Common myeloid progenitor, CD34-positive (primary cell): Measurements from ENCODE around the gene VDR.

Experiments
- CTCF ChIA-PET: fragments of 350-600 bp; sonication (Branson Sonifier 250); formaldehyde crosslinking; loops from one replicate; lab custom pipeline; 2021; ENCODE audit warnings: antibody characterized with exemption; lab: Charles Lee
- POLR2A ChIA-PET: fragments of 350-600 bp; sonication (Branson Sonifier 250); formaldehyde crosslinking; loops from one replicate; lab custom pipeline; 2021; ENCODE audit warnings: antibody characterized with exemption; lab: Charles Lee
- DNase-seq, 3 donors: peaks; one replicate each; pipeline versions ENCODE4 v3.0.0 to v3.0.0-alpha.2; 2013
- H3K27ac ChIP-seq, 2 experiments: 1 replicate in 1 of 2; 2 replicates in 1 of 2; pipeline ENCODE4 v1.7.0; 2013; ENCODE audit warnings: inconsistent platforms in 2 of 2, low read length in 2 of 2, mild to moderate bottlenecking in 2 of 2, low read depth in 1 of 2, moderate library complexity in 1 of 2; ENCODE audit not compliant: severe bottlenecking in 2 of 2, insufficient read depth in 1 of 2, poor library complexity in 1 of 2
- H3K27me3 ChIP-seq, 5 experiments: replicated peaks in 2 of 5; 1 replicate in 3 of 5; 2 replicates in 2 of 5; pipeline versions ENCODE4 v1.6.1 to v1.7.0; 2013; ENCODE audit warnings: low read length in 4 of 5, mild to moderate bottlenecking in 2 of 5, moderate library complexity in 2 of 5, inconsistent platforms in 1 of 5; ENCODE audit not compliant: insufficient read depth in 5 of 5, control insufficient read depth in 4 of 5
- H3K36me3 ChIP-seq, 4 experiments: 1 replicate in 2 of 4; 2 replicates in 2 of 4; pipeline versions ENCODE4 v1.6.1 to v1.7.0; 2013; ENCODE audit warnings: low read length in 3 of 4, control low read depth in 1 of 4, mild to moderate bottlenecking in 1 of 4; ENCODE audit not compliant: control insufficient read depth in 4 of 4, insufficient read depth in 4 of 4
- H3K4me1 ChIP-seq, 4 experiments: 1 replicate in 3 of 4; 2 replicates in 1 of 4; pipeline versions ENCODE4 v1.6.1 to v1.7.1; 2013; ENCODE audit warnings: low read length in 3 of 4, mild to moderate bottlenecking in 3 of 4, control low read depth in 1 of 4, inconsistent platforms in 1 of 4, moderate library complexity in 1 of 4; ENCODE audit not compliant: control insufficient read depth in 4 of 4, insufficient read depth in 4 of 4; ENCODE audit errors: control extremely low read depth in 1 of 4
- H3K4me3 ChIP-seq, 7 experiments: 1 replicate in 4 of 7; 2 replicates in 3 of 7; pipeline versions ENCODE4 v1.5.1 to v1.7.0; 2013; ENCODE audit warnings: mild to moderate bottlenecking in 7 of 7, low read length in 6 of 7, moderate library complexity in 6 of 7, inconsistent platforms in 2 of 7, low read depth in 2 of 7, control low read depth in 1 of 7; ENCODE audit not compliant: insufficient read depth in 4 of 7, control insufficient read depth in 1 of 7; ENCODE audit errors: extremely low read depth in 1 of 7
- H3K9me3 ChIP-seq, 5 experiments: 1 replicate in 4 of 5; 2 replicates in 1 of 5; pipeline versions ENCODE4 v1.6.1 to v1.7.1; 2013; ENCODE audit warnings: low read length in 4 of 5, mild to moderate bottlenecking in 2 of 5, inconsistent platforms in 1 of 5, low read depth in 1 of 5, moderate library complexity in 1 of 5; ENCODE audit not compliant: control insufficient read depth in 4 of 5, insufficient read depth in 2 of 5; ENCODE audit errors: control extremely low read depth in 1 of 5
- WGBS: methylation state at CpG from one replicate; pipeline ENCODE4 v1.1.5; 2013; ENCODE audit not compliant: insufficient coverage; 5-methylcytosine and 5-hydroxymethylcytosine counted together

VDR gene

DNA sequence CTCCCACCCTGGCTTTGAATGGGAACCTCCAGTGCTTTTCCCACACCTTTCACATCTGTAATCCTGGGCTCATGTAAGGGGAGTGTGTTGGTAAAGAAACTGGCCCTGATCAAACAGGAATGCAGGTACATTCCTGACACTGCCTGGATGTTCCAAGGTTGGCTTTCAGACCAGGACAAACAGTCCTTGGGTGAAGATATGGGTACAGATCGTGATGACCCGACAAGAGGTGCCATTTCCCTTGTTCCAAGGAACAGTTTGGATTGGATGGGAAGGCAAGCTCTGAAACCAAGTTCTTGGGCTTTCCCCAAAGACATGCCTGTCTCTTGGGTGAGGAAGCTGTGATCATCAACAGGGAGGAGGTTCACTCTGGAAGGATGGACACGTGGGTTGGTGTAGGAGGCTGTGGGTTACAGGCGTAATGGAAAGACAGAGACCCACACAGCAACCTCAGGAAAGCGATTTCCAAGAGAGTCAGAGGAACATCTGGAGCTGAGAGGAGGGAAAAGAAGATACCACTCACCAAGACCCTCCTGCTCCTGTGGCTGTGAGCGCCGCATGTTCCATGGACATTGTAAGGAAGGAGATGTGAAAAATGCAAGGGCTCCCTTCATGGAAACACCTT lies 26.4 kb downstream of the VDR start:
- no peak overlapping the region for H3K27ac ChIP-seq
- DNase-seq: no peak
- H3K4me3 ChIP-seq: no peak overlapping the region
- peaks cover 0 to 19% (median 17%) of the 10 kb centered on the region in 4 experiments for H3K4me1 ChIP-seq
- no peaks in the 10 kb centered on the region for H3K27me3 ChIP-seq
- CTCF ChIA-PET: no interaction called here
- no peaks in the 10 kb centered on the region for H3K36me3 ChIP-seq
- no peaks in the 10 kb centered on the region for H3K9me3 ChIP-seq
- POLR2A ChIA-PET: no interaction called here
- 96% methylated on average over 4 of the region's 7 CpGs for WGBS

DNA sequence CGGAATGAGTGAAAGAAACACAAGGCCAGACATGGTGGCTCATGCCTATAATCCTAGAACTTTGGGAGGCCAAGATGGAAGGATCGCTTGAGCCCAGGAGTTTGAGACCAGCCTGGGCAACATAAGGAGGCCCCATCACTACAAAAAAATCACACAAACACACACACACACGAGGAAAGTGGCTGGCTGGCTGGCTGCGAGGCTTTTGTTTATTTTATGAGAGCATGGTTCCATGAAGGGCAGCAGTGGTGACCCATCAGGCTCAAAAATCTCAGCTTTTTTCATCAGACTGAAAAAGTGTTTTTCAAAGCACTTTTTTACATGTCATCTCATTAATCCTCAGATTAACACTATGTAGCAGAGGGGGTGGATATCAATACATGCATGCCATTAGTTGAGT lies 27.7 kb downstream of the VDR start:
- Histone ChIP-seq H3K4me1 (peaks cover 0 to 6% (median 5%) of the 10 kb centered on the region in 4 experiments), H3K4me3 (no peak overlapping the region), H3K36me3 (no peaks in the 10 kb centered on the region), H3K27me3 (no peaks in the 10 kb centered on the region), H3K27ac (no peak overlapping the region), H3K9me3 (no peaks in the 10 kb centered on the region)
- POLR2A ChIA-PET: no interaction called here
- CTCF ChIA-PET: no interaction called here
- WGBS: 100% methylated on average over 3 of the region's 4 CpGs
- no peak for DNase-seq

DNA sequence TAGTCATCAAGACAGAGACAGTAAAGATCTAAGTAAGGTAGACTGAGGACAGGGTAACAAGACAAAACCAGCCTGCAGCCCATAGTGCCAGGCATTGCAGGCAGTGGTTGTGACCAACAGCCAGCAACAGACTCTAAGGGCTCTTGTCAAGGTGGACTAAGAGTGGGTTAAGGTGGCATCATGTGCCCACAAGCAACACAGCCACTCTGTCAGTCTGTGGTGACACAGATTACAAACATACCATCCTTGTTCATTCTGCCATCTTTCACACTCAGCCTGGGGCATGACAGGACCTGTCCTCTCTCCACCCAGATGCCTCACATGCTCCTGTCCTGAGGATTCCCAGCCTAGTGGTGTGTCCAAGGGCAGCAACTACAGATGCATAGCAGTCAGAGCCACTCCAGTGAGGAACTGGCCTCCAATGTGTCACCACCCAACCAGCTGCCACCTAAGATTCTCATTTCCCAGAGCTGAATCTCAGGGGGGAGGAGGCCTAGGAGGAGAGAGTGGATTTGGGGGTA lies 28.3 kb downstream of the VDR start:
- Histone ChIP-seq H3K4me3 (no peak overlapping the region), H3K27ac (no peak overlapping the region), H3K27me3 (no peaks in the 10 kb centered on the region), H3K4me1 (no peaks in the 10 kb centered on the region), H3K36me3 (no peaks in the 10 kb centered on the region), H3K9me3 (no peaks in the 10 kb centered on the region)
- ChIA-PET CTCF (interaction anchor here (1.1 to 1.3 kb wide), 2 partner anchors 30 to 38 kb away, joined by 3 read pairs; no protein-coding TSS in a partner anchor), POLR2A (no interaction called here)
- DNase-seq: no peak

DNA sequence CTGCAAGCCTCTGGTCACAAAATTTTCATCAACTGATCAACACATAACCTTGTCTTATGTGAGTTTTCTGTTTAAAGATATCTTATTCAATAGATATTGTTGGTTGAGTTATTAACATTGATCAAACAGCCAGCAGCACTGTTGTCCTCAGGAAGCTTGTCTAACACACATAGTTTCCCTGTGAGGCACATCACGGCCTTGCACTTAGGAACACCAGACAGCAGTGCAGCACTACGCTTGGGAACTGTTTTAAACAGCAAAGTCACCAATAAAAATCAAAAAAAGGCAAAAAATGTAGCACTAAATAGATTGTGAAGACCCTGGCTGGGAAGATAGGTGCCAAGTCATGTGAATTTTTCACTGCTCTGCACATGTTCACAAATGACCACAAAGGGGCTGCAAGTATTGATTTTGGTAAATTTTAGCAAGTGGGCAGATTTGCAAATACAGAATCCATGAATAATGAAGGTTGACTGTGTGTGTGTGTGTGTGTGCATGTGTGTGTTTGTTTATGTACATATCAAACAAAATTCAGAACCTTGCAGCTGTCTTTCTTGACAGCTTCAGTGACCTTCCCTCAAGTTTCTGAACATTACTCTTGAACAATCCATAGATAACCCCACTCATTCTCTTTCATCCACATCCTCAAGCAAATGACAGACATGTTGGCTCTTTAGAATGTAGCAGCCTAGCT lies 28.9 kb downstream of the VDR start:
- WGBS: no CpG with 5 or more reads among the region's 2 CpGs
- no peak overlapping the region for H3K27ac ChIP-seq
- ChIA-PET POLR2A (no interaction called here), CTCF (interaction anchor here (1.1 to 1.3 kb wide), 3 partner anchors 30 to 38 kb away, joined by 3 read pairs; no protein-coding TSS in a partner anchor)
- H3K27me3 ChIP-seq: no peaks in the 10 kb centered on the region
- no peaks in the 10 kb centered on the region for H3K36me3 ChIP-seq
- no peaks in the 10 kb centered on the region for H3K9me3 ChIP-seq
- no peak for DNase-seq
- H3K4me1 ChIP-seq: peaks cover 0 to 2% (median 0%) of the 10 kb centered on the region in 4 experiments
- no peak overlapping the region for H3K4me3 ChIP-seq

DNA sequence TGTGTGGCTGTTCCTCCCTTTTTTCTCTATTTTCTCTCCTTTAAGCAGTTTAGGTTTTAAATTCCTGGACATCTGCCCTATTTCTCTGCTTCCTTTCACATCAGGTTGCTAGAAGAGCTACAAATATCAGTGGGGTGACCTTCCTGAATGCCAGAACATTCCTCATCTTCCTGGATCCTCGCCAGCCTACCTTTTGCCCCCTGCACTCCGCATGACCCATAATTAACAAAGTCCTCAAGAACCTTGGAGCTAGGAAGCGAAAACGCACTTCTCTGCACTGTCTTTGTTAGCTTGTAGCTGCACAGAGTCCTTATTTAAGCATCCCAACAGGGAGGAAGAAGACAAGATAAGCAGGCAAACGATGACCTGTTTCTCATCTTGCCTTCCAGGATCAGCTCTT lies 30.5 kb downstream of the VDR start:
- POLR2A ChIA-PET: interaction anchor here (1.2 kb wide), 1 partner anchor 11 kb away, joined by 4 read pairs; no protein-coding TSS in a partner anchor

DNA sequence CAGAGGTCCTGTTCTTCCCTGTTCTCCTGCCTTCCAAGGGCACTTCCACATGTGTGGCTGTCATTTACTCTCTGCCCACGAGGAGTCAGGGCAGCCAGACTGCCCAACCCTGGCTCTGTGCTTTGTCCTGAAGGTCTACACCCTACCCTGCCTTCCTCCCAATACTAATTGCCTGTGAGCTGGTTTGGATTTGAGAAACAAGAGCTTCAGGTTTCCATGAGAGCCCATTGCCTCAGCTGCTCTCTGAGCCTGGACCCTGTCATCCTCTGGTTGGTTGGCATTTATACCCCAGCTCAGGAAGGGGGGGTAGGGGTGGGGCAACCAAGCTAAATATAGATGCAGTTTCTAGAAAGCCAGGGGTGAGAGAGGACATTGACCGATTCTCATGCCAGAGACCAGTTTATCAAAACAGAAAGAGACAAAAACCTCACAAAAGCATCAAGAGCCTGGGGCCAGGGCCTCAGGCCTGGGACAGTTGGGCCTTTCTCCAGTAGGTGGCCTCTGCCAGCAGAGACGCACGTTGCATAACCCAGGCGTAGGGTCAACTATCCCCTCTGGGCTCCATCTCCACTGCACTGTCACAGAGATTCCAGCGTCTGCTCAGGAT lies 34.5 kb downstream of the VDR start:
- WGBS: 79% methylated on average over 5 of the region's 6 CpGs
- no peak overlapping the region for H3K27ac ChIP-seq
- H3K4me3 ChIP-seq: no peak overlapping the region
- no peaks in the 10 kb centered on the region for H3K27me3 ChIP-seq
- ChIA-PET CTCF (interaction anchor here (0.9 to 3.8 kb wide), 16 partner anchors 8 to 154 kb away, joined by 3 to 15 read pairs (median 4); partner anchors contain the start of gene VDR), POLR2A (no interaction called here)
- H3K9me3 ChIP-seq: no peaks in the 10 kb centered on the region
- peaks cover 0 to 20% (median 15%) of the 10 kb centered on the region in 4 experiments for H3K4me1 ChIP-seq
- H3K36me3 ChIP-seq: no peaks in the 10 kb centered on the region
- DNase-seq: peak in 1 of 3 donors; percentile 39

More for the DNA sequence above, 30.5 kb downstream of the VDR start:
- peaks cover 0 to 2% (median 0%) of the 10 kb centered on the region in 4 experiments for H3K4me1 ChIP-seq
- CTCF ChIA-PET: interaction anchor here (0.8 to 2.0 kb wide), 6 partner anchors 9 to 73 kb away, joined by 3 to 6 read pairs (median 3); no protein-coding TSS in a partner anchor
- H3K4me3 ChIP-seq: no peak overlapping the region
- no peak overlapping the region for H3K27ac ChIP-seq
- no peaks in the 10 kb centered on the region for H3K9me3 ChIP-seq
- H3K36me3 ChIP-seq: no peaks in the 10 kb centered on the region
- 88% methylated on average over 5 of the region's 5 CpGs for WGBS
- no peak for DNase-seq
- H3K27me3 ChIP-seq: no peaks in the 10 kb centered on the region
